Head of caudate nucleus (tissue), 42 donors: ENCODE results near the gene TMEM86B.

Experiments
- DNase-seq, 42 donors: peaks; one replicate each; pipeline versions ENCODE4 v3.0.0 to v3.0.0-alpha.2; 2020 to 2021; ENCODE audit warnings: mixed read lengths in 7 of 42
- intact Hi-C: fragments of 100-400 bp; cut with DNase I; formaldehyde crosslinking; loops from one replicate; pipeline ENCODE4 v1.15.0; 2022

The TMEM86B gene

GRCh38 chr19:55246462-55247451, 18.2 kb upstream of the TMEM86B start:
- intact Hi-C loops: no loop called here
- DNase-seq: no peak

GRCh38 chr19:55245236-55245904, 16.8 kb upstream of the TMEM86B start:
- no peak for DNase-seq
- intact Hi-C loops: no loop called here

- no peak for DNase-seq
- intact Hi-C loops: no loop called here
Observed at GRCh38 chr19:55244004-55244680, 15.6 kb upstream of the TMEM86B start.

- intact Hi-C loops: no loop called here
- DNase-seq: no peak
Observed at GRCh38 chr19:55242517-55242916, 14.0 kb upstream of the TMEM86B start.

- intact Hi-C loops: no loop called here
- no peak for DNase-seq
Observed at GRCh38 chr19:55241935-55242464, 13.4 kb upstream of the TMEM86B start.

- DNase-seq: no peak
- intact Hi-C loops: no loop called here
Observed at GRCh38 chr19:55241143-55241934, 12.8 kb upstream of the TMEM86B start.

GRCh38 chr19:55240713-55241020, 12.1 kb upstream of the TMEM86B start:
- intact Hi-C loops: no loop called here
- DNase-seq: no peak

GRCh38 chr19:55239004-55239403, 10.4 kb upstream of the TMEM86B start:
- intact Hi-C loops: no loop called here
- no peak for DNase-seq

- DNase-seq: no peak
- intact Hi-C loops: no loop called here
Observed at GRCh38 chr19:55238030-55238429, 9.5 kb upstream of the TMEM86B start.

- no peak for DNase-seq
- intact Hi-C loops: no loop called here
Observed at GRCh38 chr19:55232986-55233385, 4.4 kb upstream of the TMEM86B start.

GRCh38 chr19:55232286-55232602, 3.7 kb upstream of the TMEM86B start:
- intact Hi-C loops: no loop called here
- no peak for DNase-seq

GRCh38 chr19:55231391-55232285, 3.1 kb upstream of the TMEM86B start:
- no peak for DNase-seq
- intact Hi-C loops: no loop called here

GRCh38 chr19:55230780-55231179, 2.2 kb upstream of the TMEM86B start:
- intact Hi-C loops: no loop called here
- DNase-seq: no peak

- intact Hi-C loops: no loop called here
- DNase-seq: no peak
Observed at GRCh38 chr19:55230329-55230728, 1.8 kb upstream of the TMEM86B start.

GRCh38 chr19:55229789-55230182, 1.2 kb upstream of the TMEM86B start:
- intact Hi-C loops: no loop called here

GRCh38 chr19:55229145-55229788, 704 bp upstream of the TMEM86B start:
- DNase-seq: no peak
- intact Hi-C loops: no loop called here

More at GRCh38 chr19:55229789-55230182, 1.2 kb upstream of the TMEM86B start:
- DNase-seq: no peak

GRCh38 chr19:55228015-55228391, 560 bp downstream of the TMEM86B start:
- no peak for DNase-seq
- intact Hi-C loops: no loop called here
